Large intestine (tissue), 3 donors: ENCODE data around the gene DOK7. TPM values are rescaled to one million over a fixed set of nuclear protein-coding genes. Genes with fewer than 3 reads are reported as not detected.
"Not testable (repeated sequence)": the region's sequence is repeated elsewhere in the genome, so short reads cannot be mapped to it uniquely, and the experiment has no call there.

Experiments
- DNase-seq, 2 donors: peaks; one replicate each; pipeline versions ENCODE4 v3.0.0 to v3.0.0-alpha.2; 2013
- H3K27ac ChIP-seq: one replicate; pipeline ENCODE4 v1.5.1; 2013; ENCODE audit warnings: low read length
- H3K27me3 ChIP-seq: 2 replicates; pipeline ENCODE4 v1.6.1; 2013; ENCODE audit warnings: low read length; ENCODE audit not compliant: control insufficient read depth, insufficient read depth
- H3K36me3 ChIP-seq: 2 replicates; pipeline ENCODE4 v1.6.1; 2013; ENCODE audit warnings: low read length; ENCODE audit not compliant: control insufficient read depth, insufficient read depth
- H3K4me1 ChIP-seq: one replicate; pipeline ENCODE4 v1.6.1; 2013; ENCODE audit warnings: low read length; ENCODE audit not compliant: control insufficient read depth, insufficient read depth
- H3K4me3 ChIP-seq: one replicate; pipeline ENCODE4 v1.5.1; 2013; ENCODE audit warnings: low read length
- H3K9me3 ChIP-seq: one replicate; pipeline ENCODE4 v1.6.1; 2013; ENCODE audit warnings: mild to moderate bottlenecking, low read depth, low read length, moderate library complexity; ENCODE audit not compliant: control insufficient read depth
- WGBS: methylation state at CpG from one replicate; pipeline ENCODE4 v1.1.5; 2013; ENCODE audit warnings: low lambda C conversion rate; ENCODE audit not compliant: insufficient coverage; 5-methylcytosine and 5-hydroxymethylcytosine counted together
- polyA plus RNA-seq: library from polyadenylated mRNA; unstranded; fragments of 120-200 nt; gene quantifications from one replicate; pipeline ENCODE4 v1.2.1, GENCODE V29; 2013

The DOK7 gene
- polyA plus RNA-seq, 1 donor, result 8.5 TPM

- H3K27ac ChIP-seq, result no peak overlapping the region
- peak overlapping the region; percentile 74 for H3K4me3 ChIP-seq
- peaks cover 12% of the 10 kb centered on the region for H3K4me1 ChIP-seq
- H3K27me3 ChIP-seq, result peaks cover 7% of the 10 kb centered on the region
- H3K9me3 ChIP-seq, result no peaks in the 10 kb centered on the region
- no CpG with 5 or more reads among the region's 18 CpGs for WGBS
- DNase-seq, result no peak
- H3K36me3 ChIP-seq, result peaks cover 36% of the 10 kb centered on the region
Measured at GRCh38 chr4:3530663-3531254, 67.7 kb downstream of the DOK7 start.

GRCh38 chr4:3531318-3531878, 68.3 kb downstream of the DOK7 start:
- no CpG with 5 or more reads among the region's 17 CpGs for WGBS
- Histone ChIP-seq H3K4me1 (peaks cover 12% of the 10 kb centered on the region), H3K27ac (peak overlapping the region; percentile 32), H3K4me3 (peak overlapping the region; percentile 74), H3K9me3 (no peaks in the 10 kb centered on the region), H3K36me3 (peaks cover 31% of the 10 kb centered on the region), H3K27me3 (peaks cover 7% of the 10 kb centered on the region)
- peak in 1 of 2 donors; percentile 64 for DNase-seq

GRCh38 chr4:3531879-3532750, 69.0 kb downstream of the DOK7 start, which contains the start of gene LRPAP1:
Gene LRPAP1, minus strand, starts transcription at chr4:3532422. Its CDS starts 10 bp downstream, at chr4:3532412.
- H3K27ac ChIP-seq, result peak within 1 kb of the TSS; percentile 32
- peaks cover 27% of the 10 kb centered on the region for H3K36me3 ChIP-seq
- peaks cover 12% of the 10 kb centered on the region for H3K4me1 ChIP-seq
- peaks cover 7% of the 10 kb centered on the region for H3K27me3 ChIP-seq
- WGBS, result no CpG with 5 or more reads among the region's 84 CpGs
- peak within 1 kb of the TSS; percentile 74 for H3K4me3 ChIP-seq
- no peaks in the 10 kb centered on the region for H3K9me3 ChIP-seq
- peak; percentile 87 to 90 for DNase-seq

GRCh38 chr4:3532751-3533422, 69.8 kb downstream of the DOK7 start:
- Histone ChIP-seq H3K36me3 (peaks cover 19% of the 10 kb centered on the region), H3K27me3 (peaks cover 7% of the 10 kb centered on the region), H3K9me3 (no peaks in the 10 kb centered on the region), H3K27ac (no peak overlapping the region), H3K4me3 (peak overlapping the region; percentile 74), H3K4me1 (peaks cover 9% of the 10 kb centered on the region)
- no CpG with 5 or more reads among the region's 42 CpGs for whole genome bisulfite sequencing
- DNase-seq, result no peak

GRCh38 chr4:3533423-3533820, 70.3 kb downstream of the DOK7 start:
- WGBS, result no CpG with 5 or more reads among the region's 7 CpGs

GRCh38 chr4:3535812-3536211, 72.7 kb downstream of the DOK7 start:
- DNase-seq, H3K9me3 ChIP-seq, H3K4me3 ChIP-seq, H3K27ac ChIP-seq, H3K27me3 ChIP-seq, H3K36me3 ChIP-seq, H3K4me1 ChIP-seq: not testable (repeated sequence)
- WGBS, result no CpG with 5 or more reads among the region's 10 CpGs

More at GRCh38 chr4:3533423-3533820, 70.3 kb downstream of the DOK7 start:
- DNase-seq, result no peak
- H3K4me3 ChIP-seq, result no peak overlapping the region
- H3K4me1 ChIP-seq, result peaks cover 9% of the 10 kb centered on the region
- H3K27ac ChIP-seq, result no peak overlapping the region
- H3K9me3 ChIP-seq, result no peaks in the 10 kb centered on the region
- H3K36me3 ChIP-seq, result peaks cover 14% of the 10 kb centered on the region
- H3K27me3 ChIP-seq, result peaks cover 7% of the 10 kb centered on the region

- not testable (repeated sequence) for DNase-seq, H3K9me3 ChIP-seq, H3K27me3 ChIP-seq, H3K4me3 ChIP-seq, H3K4me1 ChIP-seq, H3K36me3 ChIP-seq, H3K27ac ChIP-seq
- no CpG with 5 or more reads among the region's 23 CpGs for WGBS
Measured at GRCh38 chr4:3538906-3539305, 75.8 kb downstream of the DOK7 start.

- DNase-seq, H3K9me3 ChIP-seq, H3K4me3 ChIP-seq, H3K27me3 ChIP-seq, H3K4me1 ChIP-seq, H3K36me3 ChIP-seq, H3K27ac ChIP-seq: not testable (repeated sequence)
- no CpG with 5 or more reads among the region's 8 CpGs for WGBS
Measured at GRCh38 chr4:3543415-3543814, 80.3 kb downstream of the DOK7 start.
